Thymus (tissue), 11 donors: ENCODE results near the gene TTC16. TPM values are rescaled to one million over a fixed set of nuclear protein-coding genes. Genes with fewer than 3 reads are reported as not detected.

ENCODE experiments used
- DNase-seq, 9 donors: peaks; one replicate each; pipeline ENCODE4 v3.0.0-alpha.2; 2013; ENCODE audit warnings: low spot score in 9 of 9, low read depth in 6 of 9, missing footprints in 1 of 9
- H3K27ac ChIP-seq, 2 donors: one replicate each; pipeline ENCODE4 v1.5.1; 2013; ENCODE audit warnings: control low read depth in 1 of 2, low read depth in 1 of 2, low read length in 1 of 2, mild to moderate bottlenecking in 1 of 2, moderate library complexity in 1 of 2
- H3K27me3 ChIP-seq, 2 donors: one replicate each; pipeline ENCODE4 v1.5.1; 2013; ENCODE audit warnings: low read length in 1 of 2; ENCODE audit not compliant: control insufficient read depth in 2 of 2, insufficient read depth in 1 of 2
- H3K36me3 ChIP-seq, 2 donors: one replicate each; pipeline ENCODE4 v1.5.1; 2013; ENCODE audit warnings: low read length in 1 of 2, mild to moderate bottlenecking in 1 of 2, moderate library complexity in 1 of 2; ENCODE audit not compliant: control insufficient read depth in 2 of 2, insufficient read depth in 2 of 2
- H3K4me1 ChIP-seq, 2 donors: one replicate each; pipeline ENCODE4 v1.5.1; 2013; ENCODE audit warnings: low read length in 2 of 2; ENCODE audit not compliant: control insufficient read depth in 2 of 2, insufficient read depth in 2 of 2
- H3K4me3 ChIP-seq, 2 donors: one replicate each; pipeline ENCODE4 v1.5.1; 2013; ENCODE audit warnings: low read length in 2 of 2, control low read depth in 1 of 2, mild to moderate bottlenecking in 1 of 2
- H3K9me3 ChIP-seq, 2 donors: one replicate each; pipeline ENCODE4 v1.5.1; 2013; ENCODE audit warnings: low read length in 1 of 2, mild to moderate bottlenecking in 1 of 2; ENCODE audit not compliant: control insufficient read depth in 2 of 2, insufficient read depth in 1 of 2
- WGBS: extraction: QIAGEN DNeasy Blood & Tissue Kit; methylation state at CpG from one replicate; pipeline ENCODE4 v1.1.7; 2013; 5-methylcytosine and 5-hydroxymethylcytosine counted together
- polyA plus RNA-seq: library from polyadenylated mRNA; stranded (reverse); fragments of 200-250 nt; gene quantifications from one replicate; pipeline ENCODE4 v1.2.3, GENCODE V29; 2013
- total RNA-seq: library from RNA; stranded (reverse); fragments of 120-200 nt; gene quantifications from one replicate; pipeline ENCODE4 v1.2.4, GENCODE V29; 2013
- donor health status: healthy.

Gene TTC16
- total and polyA plus RNA-seq, 2 donors: 0.09 to 0.18 TPM

GRCh38 chr9:127771570-127772189 lies 55.8 kb downstream of the TTC16 start:
- peaks cover 52 to 72% of the 10 kb centered on the region in 2 donors for H3K36me3 ChIP-seq
- peaks cover 50 to 93% of the 10 kb centered on the region in 2 donors for H3K4me1 ChIP-seq
- no peaks in the 10 kb centered on the region for H3K27me3 ChIP-seq
- peak in 1 of 9 donors; percentile 93 for DNase-seq
- peak overlapping the region in 1 of 2 donors; percentile 55 for H3K4me3 ChIP-seq
- WGBS: 19% methylated on average over 19 of the region's 19 CpGs
- peak overlapping the region; percentile 19 to 89 for H3K27ac ChIP-seq
- no peaks in the 10 kb centered on the region for H3K9me3 ChIP-seq

GRCh38 chr9:127772603-127773002 lies 56.7 kb downstream of the TTC16 start:
- 98% methylated on average over 5 of the region's 5 CpGs for WGBS
- Histone ChIP-seq H3K9me3 (no peaks in the 10 kb centered on the region), H3K36me3 (peaks cover 43 to 62% of the 10 kb centered on the region in 2 donors), H3K4me3 (no peak overlapping the region), H3K27me3 (no peaks in the 10 kb centered on the region), H3K27ac (peak overlapping the region in 1 of 2 donors; percentile 74), H3K4me1 (peaks cover 45 to 84% of the 10 kb centered on the region in 2 donors)
- DNase-seq: no peak

- H3K9me3 ChIP-seq: no peaks in the 10 kb centered on the region
- peaks cover 38 to 77% of the 10 kb centered on the region in 2 donors for H3K4me1 ChIP-seq
- peaks cover 36 to 56% of the 10 kb centered on the region in 2 donors for H3K36me3 ChIP-seq
- no peak for DNase-seq
- peak overlapping the region in 1 of 2 donors; percentile 74 for H3K27ac ChIP-seq
- H3K4me3 ChIP-seq: no peak overlapping the region
- 95% methylated on average over 3 of the region's 3 CpGs for WGBS
- no peaks in the 10 kb centered on the region for H3K27me3 ChIP-seq
Measured at GRCh38 chr9:127773272-127773671, 57.4 kb downstream of the TTC16 start.

GRCh38 chr9:127773981-127774380 lies 58.1 kb downstream of the TTC16 start:
- 96% methylated on average over 10 of the region's 10 CpGs for WGBS
- Histone ChIP-seq H3K27ac (peak overlapping the region; percentile 65 to 68), H3K4me3 (no peak overlapping the region), H3K4me1 (peaks cover 33 to 75% of the 10 kb centered on the region in 2 donors), H3K27me3 (no peaks in the 10 kb centered on the region), H3K36me3 (peaks cover 36 to 51% of the 10 kb centered on the region in 2 donors), H3K9me3 (no peaks in the 10 kb centered on the region)
- no peak for DNase-seq

- Histone ChIP-seq H3K9me3 (peaks cover 0 to 2% of the 10 kb centered on the region in 2 donors), H3K4me3 (peak overlapping the region; percentile 88 to 99), H3K36me3 (peaks cover 27 to 45% of the 10 kb centered on the region in 2 donors), H3K27ac (peak overlapping the region; percentile 95 to 98), H3K4me1 (peaks cover 37 to 76% of the 10 kb centered on the region in 2 donors), H3K27me3 (no peaks in the 10 kb centered on the region)
- WGBS: 2% methylated on average over 15 of the region's 15 CpGs
- DNase-seq: peak; percentile 92 to 99 (median 97)
Measured at GRCh38 chr9:127776195-127776923, 60.5 kb downstream of the TTC16 start.

GRCh38 chr9:127776924-127777289 lies 61.0 kb downstream of the TTC16 start:
- Histone ChIP-seq H3K27ac (peak overlapping the region; percentile 95 to 98), H3K36me3 (peaks cover 30 to 44% of the 10 kb centered on the region in 2 donors), H3K4me3 (peak overlapping the region; percentile 88 to 99), H3K9me3 (peaks cover 0 to 2% of the 10 kb centered on the region in 2 donors), H3K4me1 (peaks cover 38 to 76% of the 10 kb centered on the region in 2 donors), H3K27me3 (no peaks in the 10 kb centered on the region)
- peak in 2 of 9 donors; percentile 32 to 53 for DNase-seq
- WGBS: 6% methylated on average over 5 of the region's 5 CpGs

GRCh38 chr9:127777368-127777980 lies 61.6 kb downstream of the TTC16 start:
- Histone ChIP-seq H3K36me3 (peaks cover 31 to 41% of the 10 kb centered on the region in 2 donors), H3K9me3 (peaks cover 0 to 2% of the 10 kb centered on the region in 2 donors), H3K27me3 (no peaks in the 10 kb centered on the region), H3K27ac (peak overlapping the region; percentile 95 to 98), H3K4me3 (peak overlapping the region; percentile 88 to 99), H3K4me1 (peaks cover 38 to 73% of the 10 kb centered on the region in 2 donors)
- 6% methylated on average over 18 of the region's 18 CpGs for WGBS
- peak in 1 of 9 donors; percentile 39 for DNase-seq

GRCh38 chr9:127778280-127779135 lies 62.6 kb downstream of the TTC16 start, which contains the start of gene SH2D3C:
SH2D3C (minus strand) TSS chr9:127778666; CDS start chr9:127778627, 39 bp downstream.
- Histone ChIP-seq H3K4me3 (peak within 1 kb of the TSS; percentile 88 to 99), H3K27ac (peak within 1 kb of the TSS; percentile 95 to 98), H3K36me3 (peaks cover 21 to 30% of the 10 kb centered on the region in 2 donors), H3K27me3 (no peaks in the 10 kb centered on the region), H3K9me3 (peaks cover 0 to 2% of the 10 kb centered on the region in 2 donors), H3K4me1 (peaks cover 45 to 73% of the 10 kb centered on the region in 2 donors)
- DNase-seq: peak in 2 of 9 donors; percentile 71 to 86
- WGBS: 5% methylated on average over 13 of the region's 13 CpGs
